Measurements from ENCODE around the gene DUS3L.
"Not testable (repeated sequence)": the region's sequence is repeated elsewhere in the genome, so short reads cannot be mapped to it uniquely, and the experiment has no call there.

Gene DUS3L

GRCh38 chr19:5751709-5752108 is 39.3 kb downstream of the DUS3L start:
- in situ Hi-C loops (cut with HindIII; ENCODE audit: low pct_ligation_motif_present, low sequenced_read_pairs) = no loop called here
- H3K36me3 ChIP-seq (replicated peaks) = no peaks in the 10 kb centered on the region
- no peak overlapping the region for H3K27ac ChIP-seq
- TF ChIP-seq, protein P1, sequence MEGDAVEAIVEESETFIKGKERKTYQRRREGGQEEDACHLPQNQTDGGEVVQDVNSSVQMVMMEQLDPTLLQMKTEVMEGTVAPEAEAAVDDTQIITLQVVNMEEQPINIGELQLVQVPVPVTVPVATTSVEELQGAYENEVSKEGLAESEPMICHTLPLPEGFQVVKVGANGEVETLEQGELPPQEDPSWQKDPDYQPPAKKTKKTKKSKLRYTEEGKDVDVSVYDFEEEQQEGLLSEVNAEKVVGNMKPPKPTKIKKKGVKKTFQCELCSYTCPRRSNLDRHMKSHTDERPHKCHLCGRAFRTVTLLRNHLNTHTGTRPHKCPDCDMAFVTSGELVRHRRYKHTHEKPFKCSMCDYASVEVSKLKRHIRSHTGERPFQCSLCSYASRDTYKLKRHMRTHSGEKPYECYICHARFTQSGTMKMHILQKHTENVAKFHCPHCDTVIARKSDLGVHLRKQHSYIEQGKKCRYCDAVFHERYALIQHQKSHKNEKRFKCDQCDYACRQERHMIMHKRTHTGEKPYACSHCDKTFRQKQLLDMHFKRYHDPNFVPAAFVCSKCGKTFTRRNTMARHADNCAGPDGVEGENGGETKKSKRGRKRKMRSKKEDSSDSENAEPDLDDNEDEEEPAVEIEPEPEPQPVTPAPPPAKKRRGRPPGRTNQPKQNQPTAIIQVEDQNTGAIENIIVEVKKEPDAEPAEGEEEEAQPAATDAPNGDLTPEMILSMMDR (IDR thresholded peaks at IDR 0.05; ENCODE audit: low read depth, low read length, missing control alignments) = no peak
- no peaks in the 10 kb centered on the region for H3K27me3 ChIP-seq (replicated peaks)
- no peak for DNase-seq
- H3K4me3 ChIP-seq (ENCODE audit: low read depth, low read length) = no peak overlapping the region

- Histone ChIP-seq H3K36me3 (replicated peaks) (no peaks in the 10 kb centered on the region), H3K4me3 (ENCODE audit: low read depth, low read length) (no peak overlapping the region), H3K27ac (no peak overlapping the region), H3K27me3 (replicated peaks) (no peaks in the 10 kb centered on the region)
- DNase-seq = no peak
- in situ Hi-C loops (cut with HindIII; ENCODE audit: low pct_ligation_motif_present, low sequenced_read_pairs) = no loop called here
- TF ChIP-seq, protein P1 (IDR thresholded peaks at IDR 0.05; ENCODE audit: low read depth, low read length, missing control alignments) = no peak
Observed at GRCh38 chr19:5749505-5749904, 41.5 kb downstream of the DUS3L start.

GRCh38 chr19:5748920-5749319 is 42.0 kb downstream of the DUS3L start:
- in situ Hi-C loops (cut with HindIII; ENCODE audit: low pct_ligation_motif_present, low sequenced_read_pairs); H3K4me3 ChIP-seq (ENCODE audit: low read depth, low read length); DNase-seq; H3K27me3 ChIP-seq (replicated peaks); H3K27ac ChIP-seq; H3K36me3 ChIP-seq (replicated peaks): not testable (repeated sequence)

GRCh38 chr19:5744999-5745398 is 46.0 kb downstream of the DUS3L start:
- DNase-seq; in situ Hi-C loops (cut with HindIII; ENCODE audit: low pct_ligation_motif_present, low sequenced_read_pairs); H3K27ac ChIP-seq: not testable (repeated sequence)

GRCh38 chr19:5743630-5744029 is 47.3 kb downstream of the DUS3L start:
- in situ Hi-C loops (cut with HindIII; ENCODE audit: low pct_ligation_motif_present, low sequenced_read_pairs) = no loop called here
- Histone ChIP-seq H3K27me3 (replicated peaks) (no peaks in the 10 kb centered on the region), H3K36me3 (replicated peaks) (no peaks in the 10 kb centered on the region), H3K4me3 (ENCODE audit: low read depth, low read length) (no peak overlapping the region), H3K27ac (no peak overlapping the region)
- DNase-seq = no peak
- TF ChIP-seq, protein P1 (IDR thresholded peaks at IDR 0.05; ENCODE audit: low read depth, low read length, missing control alignments) = no peak

More at GRCh38 chr19:5744999-5745398, 46.0 kb downstream of the DUS3L start:
- not testable (repeated sequence) for H3K36me3 ChIP-seq (replicated peaks); H3K27me3 ChIP-seq (replicated peaks); H3K4me3 ChIP-seq (ENCODE audit: low read depth, low read length)

- TF ChIP-seq, protein P1 (IDR thresholded peaks at IDR 0.05; ENCODE audit: low read depth, low read length, missing control alignments) = no peak
- in situ Hi-C loops (cut with HindIII; ENCODE audit: low pct_ligation_motif_present, low sequenced_read_pairs) = no loop called here
- Histone ChIP-seq H3K36me3 (replicated peaks) (no peaks in the 10 kb centered on the region), H3K27ac (no peak overlapping the region), H3K27me3 (replicated peaks) (no peaks in the 10 kb centered on the region), H3K4me3 (ENCODE audit: low read depth, low read length) (no peak overlapping the region)
- DNase-seq = no peak
Observed at GRCh38 chr19:5742051-5742450, 48.9 kb downstream of the DUS3L start.

DNA sequence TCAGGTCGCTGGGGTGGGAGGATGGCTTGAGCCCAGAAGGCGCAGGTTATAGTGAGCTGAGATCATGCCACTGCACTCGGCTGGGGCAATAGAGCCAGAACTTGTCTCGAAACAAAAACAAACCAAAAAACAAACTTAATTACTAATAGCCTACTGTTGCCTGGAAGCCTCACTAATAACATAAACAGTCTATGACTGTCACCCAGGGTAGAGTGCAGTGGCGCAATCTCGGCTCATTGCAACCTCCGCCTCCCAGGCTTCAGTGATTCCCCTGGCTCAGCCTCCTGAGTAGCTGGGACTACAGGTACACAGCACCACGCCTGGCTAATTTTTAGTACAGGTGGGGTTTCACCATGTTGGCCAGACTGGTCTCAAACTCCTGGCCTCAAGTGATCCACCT is 52.5 kb downstream of the DUS3L start:
- in situ Hi-C loops (cut with HindIII; ENCODE audit: low pct_ligation_motif_present, low sequenced_read_pairs) = no loop called here
- Histone ChIP-seq H3K4me3 (ENCODE audit: low read depth, low read length) (no peak overlapping the region), H3K27ac (no peak overlapping the region), H3K36me3 (replicated peaks) (no peaks in the 10 kb centered on the region), H3K27me3 (replicated peaks) (no peaks in the 10 kb centered on the region)
- DNase-seq = no peak
- TF ChIP-seq, protein P1 (IDR thresholded peaks at IDR 0.05; ENCODE audit: low read depth, low read length, missing control alignments) = no peak

Measured in brain microvascular endothelial cell (primary cell).